ENCODE results near the gene HRAS.

HRAS gene

DNA sequence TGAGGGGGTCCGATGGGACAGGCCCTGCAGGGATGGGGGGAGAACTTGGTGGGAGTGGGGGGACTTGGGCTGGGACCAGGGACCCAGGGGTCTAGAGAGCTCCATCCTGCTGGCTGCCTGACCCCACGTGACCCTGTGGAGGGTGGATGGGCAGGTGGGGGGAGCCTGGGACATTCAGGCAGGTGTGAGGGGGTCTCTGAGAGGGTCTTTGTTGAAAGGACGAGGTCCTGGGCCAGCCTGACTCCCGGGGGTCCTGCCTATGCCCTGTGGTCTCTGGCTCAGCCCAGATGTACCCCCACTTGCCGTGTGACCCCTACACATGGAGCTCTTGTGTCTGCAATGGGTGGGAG, 9.4 kb upstream of the HRAS start:
- TF ChIP-seq, protein P1, sequence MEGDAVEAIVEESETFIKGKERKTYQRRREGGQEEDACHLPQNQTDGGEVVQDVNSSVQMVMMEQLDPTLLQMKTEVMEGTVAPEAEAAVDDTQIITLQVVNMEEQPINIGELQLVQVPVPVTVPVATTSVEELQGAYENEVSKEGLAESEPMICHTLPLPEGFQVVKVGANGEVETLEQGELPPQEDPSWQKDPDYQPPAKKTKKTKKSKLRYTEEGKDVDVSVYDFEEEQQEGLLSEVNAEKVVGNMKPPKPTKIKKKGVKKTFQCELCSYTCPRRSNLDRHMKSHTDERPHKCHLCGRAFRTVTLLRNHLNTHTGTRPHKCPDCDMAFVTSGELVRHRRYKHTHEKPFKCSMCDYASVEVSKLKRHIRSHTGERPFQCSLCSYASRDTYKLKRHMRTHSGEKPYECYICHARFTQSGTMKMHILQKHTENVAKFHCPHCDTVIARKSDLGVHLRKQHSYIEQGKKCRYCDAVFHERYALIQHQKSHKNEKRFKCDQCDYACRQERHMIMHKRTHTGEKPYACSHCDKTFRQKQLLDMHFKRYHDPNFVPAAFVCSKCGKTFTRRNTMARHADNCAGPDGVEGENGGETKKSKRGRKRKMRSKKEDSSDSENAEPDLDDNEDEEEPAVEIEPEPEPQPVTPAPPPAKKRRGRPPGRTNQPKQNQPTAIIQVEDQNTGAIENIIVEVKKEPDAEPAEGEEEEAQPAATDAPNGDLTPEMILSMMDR (IDR thresholded peaks at IDR 0.05; ENCODE audit: low read depth, low read length, missing control alignments): no peak
- Histone ChIP-seq H3K4me3 (ENCODE audit: low read depth, low read length) (no peak overlapping the region), H3K27ac (no peak overlapping the region), H3K27me3 (replicated peaks) (no peaks in the 10 kb centered on the region), H3K36me3 (replicated peaks) (no peaks in the 10 kb centered on the region)
- DNase-seq: no peak
- in situ Hi-C loops (cut with HindIII; ENCODE audit: low pct_ligation_motif_present, low sequenced_read_pairs): no loop called here

DNA sequence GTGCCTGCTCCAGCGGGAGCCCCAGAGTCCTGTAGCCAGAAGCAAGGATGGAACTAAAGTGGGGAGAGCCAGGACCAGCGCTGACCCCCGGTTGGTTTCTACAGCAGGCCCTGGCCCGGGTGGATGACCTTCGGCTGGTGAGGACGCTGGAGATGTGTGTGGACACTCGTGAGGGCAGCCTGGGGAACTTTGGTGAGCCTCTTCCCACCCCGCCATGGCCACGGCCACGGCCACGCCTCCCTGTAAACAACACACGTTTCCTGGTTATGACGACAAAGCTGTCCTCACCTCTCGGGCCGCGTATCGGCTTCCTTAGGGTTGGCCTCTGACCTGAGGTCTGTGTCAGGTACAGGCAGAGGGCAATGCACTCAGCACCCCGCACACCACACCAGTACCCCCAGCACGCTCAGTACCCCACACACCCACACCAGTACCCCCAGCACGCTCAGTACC, 6.1 kb upstream of the HRAS start:
- in situ Hi-C loops (cut with HindIII; ENCODE audit: low pct_ligation_motif_present, low sequenced_read_pairs): no loop called here
- TF ChIP-seq, protein P1 (IDR thresholded peaks at IDR 0.05; ENCODE audit: low read depth, low read length, missing control alignments): no peak
- DNase-seq: no peak
- Histone ChIP-seq H3K36me3 (replicated peaks) (no peaks in the 10 kb centered on the region), H3K27me3 (replicated peaks) (no peaks in the 10 kb centered on the region), H3K4me3 (ENCODE audit: low read depth, low read length) (no peak overlapping the region), H3K27ac (no peak overlapping the region)

DNA sequence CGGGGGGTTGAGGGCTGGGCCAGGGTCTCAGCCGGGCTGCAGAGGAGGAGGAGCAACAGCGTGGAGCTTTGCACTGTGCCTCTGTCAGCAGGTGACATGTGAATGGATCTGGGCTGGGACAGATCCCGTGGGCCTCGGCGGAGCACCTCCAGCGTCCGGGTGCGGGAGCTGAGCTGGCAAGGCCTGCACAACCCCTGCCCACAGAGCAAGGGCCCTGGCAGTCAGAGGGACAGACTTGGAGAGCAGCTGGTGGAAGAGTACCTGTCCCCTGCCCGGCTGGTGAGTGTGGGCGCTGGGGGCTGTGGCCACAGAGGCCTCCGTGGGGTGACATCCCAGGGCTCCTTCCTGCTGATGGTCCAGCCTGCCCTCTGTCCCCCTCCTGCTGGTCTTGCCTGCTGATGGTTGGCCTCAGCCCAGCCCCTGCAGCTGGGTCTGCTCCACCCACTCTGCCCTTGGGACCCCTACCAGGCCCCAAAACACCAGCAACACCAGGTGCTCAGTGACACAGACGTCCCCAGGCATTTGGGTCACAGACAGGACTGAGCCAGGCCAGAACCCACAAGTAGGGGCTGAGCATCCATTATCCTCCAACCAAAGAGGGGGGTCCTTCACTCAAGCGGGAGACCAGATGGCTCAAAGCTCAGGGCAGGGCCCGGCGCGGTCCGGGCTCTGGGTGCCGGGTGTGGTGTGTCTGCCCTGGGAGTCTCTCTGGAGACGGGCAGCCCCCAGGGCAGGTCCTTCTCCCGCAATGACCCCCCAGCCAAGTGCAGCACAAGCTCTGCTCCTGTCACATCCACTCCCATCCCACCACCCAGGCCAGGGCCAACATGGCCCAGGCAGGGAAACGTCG, 5.4 kb upstream of the HRAS start:
- Histone ChIP-seq H3K27ac (no peak overlapping the region), H3K27me3 (replicated peaks) (no peaks in the 10 kb centered on the region), H3K36me3 (replicated peaks) (no peaks in the 10 kb centered on the region), H3K4me3 (ENCODE audit: low read depth, low read length) (no peak overlapping the region)
- in situ Hi-C loops (cut with HindIII; ENCODE audit: low pct_ligation_motif_present, low sequenced_read_pairs): no loop called here
- no peak for DNase-seq
- TF ChIP-seq, protein P1 (IDR thresholded peaks at IDR 0.05; ENCODE audit: low read depth, low read length, missing control alignments): no peak

DNA sequence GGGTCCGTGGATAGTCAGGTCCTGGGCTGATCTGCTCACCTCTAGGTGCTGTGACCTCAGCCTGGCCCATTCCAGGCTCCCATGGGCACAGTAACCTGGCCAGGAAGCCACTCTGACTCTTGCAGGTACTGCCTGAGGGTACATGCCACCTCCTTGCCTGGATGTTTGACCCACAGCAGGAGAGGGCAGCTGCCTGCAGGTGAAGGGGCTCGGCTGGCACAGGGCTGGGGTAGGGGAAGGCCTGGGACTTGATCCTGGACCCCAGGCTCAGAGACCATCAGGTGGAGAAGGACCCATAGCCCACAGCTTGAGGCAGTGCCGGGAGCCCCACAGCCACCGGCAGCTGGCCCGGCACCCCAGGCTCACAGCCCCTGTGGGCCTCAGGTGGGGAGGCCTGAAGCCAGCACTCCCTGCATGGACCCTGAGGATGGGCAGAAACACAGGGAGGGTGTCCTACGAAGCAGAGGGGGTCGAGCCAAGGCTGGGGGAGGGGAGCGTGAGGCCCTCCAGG, 4.7 kb upstream of the HRAS start:
- TF ChIP-seq, protein P1 (IDR thresholded peaks at IDR 0.05; ENCODE audit: low read depth, low read length, missing control alignments): no peak
- H3K4me3 ChIP-seq (ENCODE audit: low read depth, low read length): no peak overlapping the region
- in situ Hi-C loops (cut with HindIII; ENCODE audit: low pct_ligation_motif_present, low sequenced_read_pairs): no loop called here

DNA sequence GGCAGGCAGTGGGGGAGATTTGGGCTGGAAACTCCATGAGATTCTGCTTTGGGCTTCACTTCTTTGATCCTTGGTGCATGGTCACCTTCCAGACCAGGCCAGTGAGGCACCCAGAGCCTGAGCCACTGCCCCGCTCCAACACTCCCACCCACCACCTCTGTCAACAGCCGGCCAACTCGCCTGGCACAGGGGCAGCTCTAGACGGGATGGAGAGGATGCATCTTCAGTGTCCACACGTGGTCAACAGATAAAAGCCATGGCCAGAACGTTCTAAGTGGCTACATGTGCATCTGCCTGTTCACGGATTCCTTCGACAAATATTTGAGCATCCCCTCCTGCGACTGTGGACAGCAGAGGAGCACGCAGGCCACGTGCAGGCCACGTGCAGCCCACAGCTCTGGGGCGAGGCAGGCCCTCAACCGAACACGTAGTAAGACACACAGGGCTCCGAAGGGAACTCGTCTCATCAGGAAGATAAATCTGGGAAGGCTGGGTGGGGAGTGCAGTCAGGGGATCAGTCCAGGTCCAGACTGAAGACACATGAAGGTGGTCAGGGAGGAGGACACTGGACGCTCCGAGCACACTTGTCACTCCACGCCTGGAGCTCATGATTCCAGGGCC, 3.2 kb upstream of the HRAS start:
- DNase-seq: no peak
- no peak overlapping the region for H3K27ac ChIP-seq
- H3K27me3 ChIP-seq (replicated peaks): no peaks in the 10 kb centered on the region
- TF ChIP-seq, protein P1 (IDR thresholded peaks at IDR 0.05; ENCODE audit: low read depth, low read length, missing control alignments): no peak
- H3K4me3 ChIP-seq (ENCODE audit: low read depth, low read length): no peak overlapping the region
- in situ Hi-C loops (cut with HindIII; ENCODE audit: low pct_ligation_motif_present, low sequenced_read_pairs): no loop called here
- peaks cover 3% of the 10 kb centered on the region for H3K36me3 ChIP-seq (replicated peaks)

More for the DNA sequence above, 4.7 kb upstream of the HRAS start:
- H3K27me3 ChIP-seq (replicated peaks): no peaks in the 10 kb centered on the region
- DNase-seq: no peak
- H3K36me3 ChIP-seq (replicated peaks): no peaks in the 10 kb centered on the region
- H3K27ac ChIP-seq: no peak overlapping the region

All from brain microvascular endothelial cell (primary cell).